PC-3 (cell line): ENCODE results near the gene ASF1A. TPM values are rescaled to one million over a fixed set of nuclear protein-coding genes. Genes with fewer than 3 reads are reported as not detected.

Experiments used
- ATAC-seq: fragments of 200-7000 bp; cut with Tn5 transposase; 2 replicates; pipeline ENCODE4 v1.9.1; 2020; ENCODE audit warnings: mild to moderate bottlenecking, moderate library complexity
- BruUV-seq: library from RNA; stranded (reverse); fragments of 400-500 nt; replicated peaks from 2 replicates; lab custom pipeline; 2021; lab: Mats Ljungman, UMichigan
- CTCF ChIA-PET: fragments of 300-600 bp; sonication (Branson Sonifier 250); formaldehyde crosslinking; loops from one replicate; lab custom pipeline; 2022; ENCODE audit warnings: antibody characterized with exemption; lab: Charles Lee
- POLR2A ChIA-PET: fragments of 300-600 bp; sonication (Branson Sonifier 250); formaldehyde crosslinking; loops from one replicate; lab custom pipeline; 2022; ENCODE audit warnings: antibody characterized with exemption; ENCODE audit not compliant: unreplicated experiment; lab: Charles Lee
- DNase-seq: peaks from one replicate; pipeline ENCODE4 v3.0.0-alpha.2; 2015
- H2AFZ ChIP-seq: fragments of 300-600 bp; sonication (generic); 2 replicates; pipeline ENCODE4 v1.6.0; 2016; ENCODE audit warnings: antibody characterized with exemption, low read length
- H3F3A ChIP-seq: fragments of 300-600 bp; sonication (generic); one replicate; pipeline ENCODE4 v1.6.0; 2017; ENCODE audit warnings: antibody characterized with exemption, low read length, control low read depth, mild to moderate bottlenecking; ENCODE audit not compliant: unreplicated experiment
- H3K27ac ChIP-seq: fragments of 300-600 bp; sonication (generic); 2 replicates; pipeline ENCODE4 v1.5.1; 2016; ENCODE audit warnings: mild to moderate bottlenecking, low read length
- H3K27me3 ChIP-seq: fragments of 300-600 bp; sonication (generic); 2 replicates; pipeline ENCODE4 v1.6.1; 2016; ENCODE audit warnings: low read length, mixed read lengths
- H3K36me3 ChIP-seq: fragments of 300-600 bp; sonication (generic); 2 replicates; pipeline ENCODE4 v1.6.1; 2016; ENCODE audit warnings: low read depth, mixed run types, low read length, mixed read lengths
- H3K4me1 ChIP-seq: fragments of 300-600 bp; sonication (generic); 2 replicates; pipeline ENCODE4 v1.5.1; 2016; ENCODE audit warnings: low read length; ENCODE audit not compliant: insufficient read depth
- H3K4me2 ChIP-seq: fragments of 300-600 bp; sonication (generic); 2 replicates; pipeline ENCODE4 v1.6.0; 2016; ENCODE audit warnings: low read length
- H3K4me3 ChIP-seq: fragments of 300-600 bp; sonication (generic); 2 replicates; pipeline ENCODE4 v1.5.1; 2016; ENCODE audit warnings: mild to moderate bottlenecking, low read length, mixed read lengths
- H3K79me2 ChIP-seq: fragments of 300-600 bp; sonication (generic); 2 replicates; pipeline ENCODE4 v1.6.1; 2017; ENCODE audit warnings: low read length, mixed read lengths
- H3K9ac ChIP-seq: fragments of 300-600 bp; sonication (generic); 2 replicates; pipeline ENCODE4 v1.6.0; 2016; ENCODE audit warnings: mild to moderate bottlenecking, low read length
- H3K9me2 ChIP-seq: fragments of 300-600 bp; sonication (generic); replicated peaks from 2 replicates; pipeline ENCODE4 v1.6.1; 2016; ENCODE audit warnings: mixed run types, low read length, mixed read lengths
- H3K9me3 ChIP-seq: fragments of 300-600 bp; sonication (generic); 2 replicates; pipeline ENCODE4 v1.6.1; 2016; ENCODE audit warnings: low read length, mixed read lengths
- H4K20me1 ChIP-seq: fragments of 300-600 bp; sonication (generic); 2 replicates; pipeline ENCODE4 v1.6.1; 2016; ENCODE audit warnings: low read length, mixed read lengths
- CTCF ChIP-seq: fragments of 300-600 bp; sonication (generic); conservative IDR thresholded peaks from 2 replicates; pipeline ENCODE4 v1.5.1; 2017; ENCODE audit warnings: antibody characterized with exemption, low read depth, mild to moderate bottlenecking, low read length
- EZH2 ChIP-seq: fragments of 300-600 bp; sonication (generic); IDR thresholded peaks from one replicate; pipeline ENCODE4 v1.6.1; 2017; ENCODE audit warnings: antibody characterized with exemption, mild to moderate bottlenecking, low read length; ENCODE audit not compliant: unreplicated experiment
- EZH2phosphoT487 ChIP-seq: fragments of 300-600 bp; sonication (generic); IDR thresholded peaks from 2 replicates; pipeline ENCODE4 v1.6.1; 2018; ENCODE audit warnings: mild to moderate bottlenecking, antibody characterized with exemption, low read length, borderline replicate concordance
- intact Hi-C: fragments of 100-400 bp; cut with micrococcal nuclease; formaldehyde crosslinking; loops from 2 replicates; pipeline ENCODE4 v1.9.0; 2023
- total RNA-seq: library from RNA; depleted of rRNA; stranded (reverse); fragments of >200 nt; gene quantifications from 2 replicates; pipeline ENCODE4 v1.2.3, GENCODE V29; 2014

Gene ASF1A
- total RNA-seq, 1 experiment from 2014 or later, result 25.0 TPM

DNA sequence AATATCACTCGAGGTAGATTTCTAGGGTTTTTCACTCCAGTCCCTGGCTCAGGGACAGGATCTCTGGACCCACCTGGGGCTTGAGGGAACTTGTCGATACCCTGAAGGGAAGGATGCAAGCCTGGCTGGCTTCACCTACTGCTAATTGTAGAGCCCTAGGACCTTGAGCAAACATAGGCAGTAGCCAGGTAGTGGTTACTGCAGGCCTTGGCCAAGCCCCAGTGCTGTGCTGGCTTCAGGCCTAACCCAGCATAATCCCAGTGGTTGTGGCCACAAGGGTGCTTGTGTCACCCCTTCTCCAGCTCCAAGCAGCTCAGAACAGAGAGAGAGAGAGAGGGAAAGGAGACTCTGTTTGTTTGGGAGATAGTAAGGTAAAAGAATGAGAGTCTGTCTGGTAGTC is 46.8 kb downstream of the ASF1A start:
- H3K79me2 ChIP-seq, result peaks cover 8% of the 10 kb centered on the region; the same call in 1 of the 2 replicates
- no peak for DNase-seq
- no peak overlapping the region for H2AFZ ChIP-seq
- BruUV-seq, result no TSS peak
- intact Hi-C loops, result no loop called here
- CTCF ChIA-PET, result no interaction called here
- H3K36me3 ChIP-seq, result no peaks in the 10 kb centered on the region
- no peaks in the 10 kb centered on the region for H4K20me1 ChIP-seq
- H3K9me2 ChIP-seq, result no peaks in the 10 kb centered on the region
- H3K4me2 ChIP-seq, result no peak overlapping the region
- H3K9me3 ChIP-seq, result no peaks in the 10 kb centered on the region
- H3K27ac ChIP-seq, result no peak overlapping the region
- no peaks in the 10 kb centered on the region for H3K27me3 ChIP-seq
- no peak overlapping the region for H3K9ac ChIP-seq
- POLR2A ChIA-PET, result no interaction called here
- TF ChIP-seq EZH2phosphoT487, result no peak
- no peak for TF ChIP-seq CTCF
- no peak for TF ChIP-seq EZH2
- no peak overlapping the region for H3K4me3 ChIP-seq
- no peaks in the 10 kb centered on the region for H3F3A ChIP-seq
- 0 out of 2 replicates have a peak, but pooled peaks cover under 1% of the 10 kb centered on the region for H3K4me1 ChIP-seq
- ATAC-seq, result no peak

GRCh38 chr6:118945217-118945616 is 51.3 kb downstream of the ASF1A start:
- CTCF ChIA-PET, result no interaction called here

DNA sequence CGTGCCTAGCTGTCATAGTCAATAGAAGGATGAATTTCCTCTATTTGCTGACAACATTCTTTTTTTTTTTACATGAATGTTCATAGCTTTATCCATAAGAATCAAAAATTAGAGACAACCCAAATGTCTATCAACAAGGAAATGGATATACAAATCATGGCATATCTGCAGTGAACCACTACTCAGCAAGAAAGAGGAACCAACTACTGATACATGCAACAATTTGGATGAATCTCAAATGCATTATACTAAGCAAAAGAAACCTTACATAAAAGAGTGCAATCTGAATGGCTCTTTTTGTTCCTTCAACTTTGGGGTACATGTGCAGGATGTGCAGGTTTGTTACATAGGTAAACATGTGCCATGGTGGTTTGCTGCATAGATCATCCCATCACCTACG is 58.7 kb downstream of the ASF1A start:
- H3K4me3 ChIP-seq, result no peak overlapping the region
- no peak overlapping the region for H3K4me2 ChIP-seq
- no peaks in the 10 kb centered on the region for H3K79me2 ChIP-seq
- BruUV-seq, result no TSS peak
- no peaks in the 10 kb centered on the region for H4K20me1 ChIP-seq
- no peak overlapping the region for H2AFZ ChIP-seq
- no peaks in the 10 kb centered on the region for H3K9me3 ChIP-seq
- H3K4me1 ChIP-seq, result no peaks in the 10 kb centered on the region
- ChIA-PET CTCF (no interaction called here), POLR2A (no interaction called here)
- ATAC-seq (no peak), DNase-seq (no peak)
- intact Hi-C loops, result no loop called here
- no peak for TF ChIP-seq EZH2phosphoT487
- no peak for TF ChIP-seq CTCF
- TF ChIP-seq EZH2, result no peak
- no peaks in the 10 kb centered on the region for H3K27me3 ChIP-seq
- H3K27ac ChIP-seq, result no peak overlapping the region
- H3F3A ChIP-seq, result no peaks in the 10 kb centered on the region
- H3K9me2 ChIP-seq, result no peaks in the 10 kb centered on the region
- H3K9ac ChIP-seq, result no peak overlapping the region
- H3K36me3 ChIP-seq, result no peaks in the 10 kb centered on the region

More at GRCh38 chr6:118945217-118945616, 51.3 kb downstream of the ASF1A start:
- no peak overlapping the region for H3K9ac ChIP-seq
- no peak overlapping the region for H2AFZ ChIP-seq
- no peaks in the 10 kb centered on the region for H3K36me3 ChIP-seq
- no TSS peak for BruUV-seq
- H3K4me2 ChIP-seq, result no peak overlapping the region
- DNase-seq (no peak), ATAC-seq (no peak)
- no peaks in the 10 kb centered on the region for H3K9me2 ChIP-seq
- POLR2A ChIA-PET, result no interaction called here
- TF ChIP-seq EZH2 (no peak), EZH2phosphoT487 (no peak), CTCF (no peak)
- intact Hi-C loops, result no loop called here
- no peak overlapping the region for H3K27ac ChIP-seq
- H3K4me1 ChIP-seq, result no peaks in the 10 kb centered on the region
- H4K20me1 ChIP-seq, result no peaks in the 10 kb centered on the region
- no peaks in the 10 kb centered on the region for H3K27me3 ChIP-seq
- no peak overlapping the region for H3K4me3 ChIP-seq
- H3K79me2 ChIP-seq, result no peaks in the 10 kb centered on the region
- no peaks in the 10 kb centered on the region for H3K9me3 ChIP-seq
- no peaks in the 10 kb centered on the region for H3F3A ChIP-seq
